ENCODE measurements around the gene RNF114.
A peak's percentile ranks its signal among the peaks of the same experiment; 100 is the strongest.
"Not testable (repeated sequence)": the region's sequence is repeated elsewhere in the genome, so short reads cannot be mapped to it uniquely, and the experiment has no call there.

RNF114 gene

GRCh38 chr20:49964964-49965780 lies 29.0 kb downstream of the RNF114 start:
- DNase-seq (ENCODE audit: low spot score): peak; percentile 48

GRCh38 chr20:49965781-49966305 lies 29.6 kb downstream of the RNF114 start:
- no peak for DNase-seq (ENCODE audit: low spot score)

DNA sequence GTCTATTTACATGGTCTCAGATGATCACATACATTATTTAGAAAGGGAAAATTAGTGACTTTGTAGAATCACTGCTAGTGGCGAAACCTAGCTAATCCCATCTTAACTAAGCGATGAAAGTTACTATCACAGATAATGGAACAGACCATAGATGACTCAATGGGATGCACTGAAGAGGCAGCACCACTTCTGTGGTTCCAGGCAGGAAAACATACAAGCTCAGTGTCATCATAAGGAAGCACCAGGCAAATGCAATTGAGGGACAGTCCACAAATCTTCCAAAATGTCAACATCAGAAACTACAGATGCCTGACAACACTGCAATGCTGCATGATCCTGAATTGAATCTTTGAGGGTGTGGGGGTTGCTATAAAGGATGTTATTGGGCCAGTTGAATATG lies 30.7 kb downstream of the RNF114 start:
- DNase-seq (ENCODE audit: low spot score): no peak

- DNase-seq (ENCODE audit: low spot score): no peak
Observed at GRCh38 chr20:49969234-49969633, 33.0 kb downstream of the RNF114 start.

- no peak for DNase-seq (ENCODE audit: low spot score)
Observed at GRCh38 chr20:49969946-49970345, 33.7 kb downstream of the RNF114 start.

DNA sequence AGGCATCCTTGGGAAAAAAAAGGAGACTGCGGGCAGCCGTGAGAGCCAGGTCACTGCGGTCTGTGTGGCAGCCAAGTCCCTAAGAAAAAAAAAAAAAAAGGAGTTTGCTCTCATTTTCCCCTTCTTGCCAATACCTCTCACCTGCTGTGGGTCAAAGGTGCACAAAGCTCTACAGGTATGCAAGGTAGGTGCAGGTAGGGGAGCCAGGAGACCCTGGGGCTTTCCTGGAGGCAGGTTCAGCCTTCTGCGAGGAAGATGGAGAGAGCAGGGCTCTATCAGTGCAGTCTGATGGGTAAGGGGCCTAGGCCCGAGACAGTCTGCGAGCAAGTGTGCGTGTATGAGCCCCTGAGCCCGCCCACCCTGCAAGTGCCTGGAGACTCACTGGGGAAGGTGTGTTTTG lies 34.3 kb downstream of the RNF114 start:
- no peak for DNase-seq (ENCODE audit: low spot score)

- peak; percentile 1 for DNase-seq (ENCODE audit: low spot score)
Observed at GRCh38 chr20:49973981-49974380, 37.8 kb downstream of the RNF114 start.

DNA sequence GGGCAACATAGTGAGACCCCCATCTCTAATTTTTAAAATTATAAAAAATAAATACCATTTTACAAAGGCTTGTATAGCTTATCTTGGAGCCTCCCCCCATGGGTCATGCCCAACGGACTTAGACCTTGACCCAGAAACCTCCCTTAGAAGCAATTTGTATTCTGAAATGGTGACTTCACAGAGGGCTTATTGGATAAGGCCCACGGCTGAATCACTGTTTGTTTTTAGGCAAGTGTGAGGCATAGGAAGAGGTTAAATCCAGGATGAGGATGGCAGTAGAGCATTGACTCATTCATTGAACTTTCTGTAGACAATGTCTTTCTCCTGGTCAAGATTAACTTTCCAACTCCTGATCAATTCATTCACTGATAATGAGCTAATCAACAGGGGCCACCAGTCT lies 40.3 kb downstream of the RNF114 start:
- DNase-seq (ENCODE audit: low spot score): no peak

DNA sequence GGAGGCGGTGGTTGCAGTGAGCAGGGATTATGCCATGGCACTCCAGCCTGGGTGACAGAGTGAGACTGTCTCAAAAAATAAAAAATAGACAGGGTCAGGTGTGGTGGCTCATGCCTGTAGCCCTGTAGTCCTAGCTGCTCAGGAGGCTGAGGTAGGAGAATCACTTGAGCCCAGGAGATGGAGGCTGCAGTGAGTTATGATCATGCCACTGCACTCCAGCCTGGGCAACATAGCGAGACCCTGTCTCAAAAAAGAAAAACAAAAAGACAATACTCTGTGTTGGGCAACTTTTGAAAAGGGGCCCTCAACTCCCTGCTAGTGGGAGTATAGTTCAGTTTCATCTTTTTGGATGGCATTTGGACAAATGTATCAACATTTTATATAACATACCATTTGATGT lies 41.5 kb downstream of the RNF114 start:
- not testable (repeated sequence) for DNase-seq (ENCODE audit: low spot score)

- DNase-seq (ENCODE audit: low spot score): peak; percentile 3
Observed at GRCh38 chr20:49978685-49979029, 42.5 kb downstream of the RNF114 start.

DNA sequence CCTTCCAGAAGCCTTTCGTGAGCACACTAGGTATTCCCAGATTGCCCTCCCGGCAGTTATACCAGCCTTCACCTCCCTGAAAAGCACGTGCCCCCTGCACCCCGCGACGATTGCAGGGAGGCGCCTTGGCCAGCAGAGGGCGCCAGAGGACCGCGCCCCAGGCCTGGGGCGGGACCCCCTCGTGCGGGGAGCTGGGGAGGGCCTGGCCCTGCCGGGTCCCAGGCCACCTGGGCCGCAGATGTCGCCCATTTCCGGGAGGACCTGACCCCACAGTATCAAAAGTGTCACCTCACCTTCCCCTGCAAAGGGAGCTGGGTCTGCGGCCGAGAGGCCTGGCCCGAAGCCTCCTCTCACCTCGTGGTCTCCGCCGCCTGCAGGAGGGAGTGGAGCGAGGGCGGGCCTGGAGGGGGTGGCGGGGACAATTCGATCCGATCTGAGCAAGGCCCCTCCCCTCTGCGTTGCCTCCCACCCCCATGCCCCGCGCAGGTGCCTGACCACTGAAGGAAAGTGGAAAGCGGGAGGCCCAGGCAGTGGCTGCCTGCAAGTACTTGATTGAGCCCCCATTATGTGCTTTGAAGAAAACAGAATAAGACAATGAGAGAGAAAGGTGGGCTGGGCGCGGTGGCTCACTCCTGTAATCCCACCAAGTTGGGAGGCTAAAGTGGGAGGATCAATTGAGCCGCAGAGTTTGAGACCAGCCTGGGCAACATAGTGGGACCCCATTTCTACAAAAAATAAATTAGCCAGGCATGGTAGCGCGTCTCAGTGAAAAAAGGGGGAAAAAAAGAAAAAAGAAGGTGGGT lies 43.0 kb downstream of the RNF114 start:
- peak; percentile 72 for DNase-seq (ENCODE audit: low spot score)

GRCh38 chr20:49980140-49981008 lies 44.2 kb downstream of the RNF114 start:
- no peak for DNase-seq (ENCODE audit: low spot score)

- DNase-seq (ENCODE audit: low spot score): no peak
Observed at GRCh38 chr20:49981218-49982071, 45.2 kb downstream of the RNF114 start.

DNA sequence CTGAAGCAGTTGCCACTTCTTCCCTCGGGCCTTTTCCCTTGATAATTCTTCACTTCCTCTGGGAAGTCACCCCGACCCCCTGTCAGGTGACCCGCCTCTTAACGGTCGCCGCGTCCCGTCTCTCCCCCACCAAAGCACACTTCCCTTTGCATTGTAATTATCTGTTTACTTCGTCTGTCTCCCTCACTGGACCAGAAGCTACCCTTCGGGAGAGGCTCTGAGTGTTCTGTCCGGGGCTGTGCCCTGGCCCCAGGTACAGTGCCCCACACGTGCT lies 45.8 kb downstream of the RNF114 start:
- no peak for DNase-seq (ENCODE audit: low spot score)

GRCh38 chr20:49982346-49983122 lies 46.3 kb downstream of the RNF114 start, which contains the start of gene SNAI1:
TSS of gene SNAI1 (plus strand) at chr20:49982980. CDS start at chr20:49983060, 80 bp downstream.
- DNase-seq (ENCODE audit: low spot score): peak; percentile 84

- DNase-seq (ENCODE audit: low spot score): peak; percentile 27
Observed at GRCh38 chr20:49983123-49983847, 47.1 kb downstream of the RNF114 start.

DNA sequence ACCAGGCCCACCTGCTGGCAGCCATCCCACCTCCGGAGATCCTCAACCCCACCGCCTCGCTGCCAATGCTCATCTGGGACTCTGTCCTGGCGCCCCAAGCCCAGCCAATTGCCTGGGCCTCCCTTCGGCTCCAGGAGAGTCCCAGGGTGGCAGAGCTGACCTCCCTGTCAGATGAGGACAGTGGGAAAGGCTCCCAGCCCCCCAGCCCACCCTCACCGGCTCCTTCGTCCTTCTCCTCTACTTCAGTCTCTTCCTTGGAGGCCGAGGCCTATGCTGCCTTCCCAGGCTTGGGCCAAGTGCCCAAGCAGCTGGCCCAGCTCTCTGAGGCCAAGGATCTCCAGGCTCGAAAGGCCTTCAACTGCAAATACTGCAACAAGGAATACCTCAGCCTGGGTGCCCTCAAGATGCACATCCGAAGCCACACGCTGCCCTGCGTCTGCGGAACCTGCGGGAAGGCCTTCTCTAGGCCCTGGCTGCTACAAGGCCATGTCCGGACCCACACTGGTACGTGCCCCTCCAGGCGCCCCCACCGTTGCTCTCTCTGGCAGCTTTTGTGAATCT lies 47.7 kb downstream of the RNF114 start:
- DNase-seq (ENCODE audit: low spot score): no peak

GRCh38 chr20:49984426-49985153 lies 48.4 kb downstream of the RNF114 start:
- no peak for DNase-seq (ENCODE audit: low spot score)

DNA sequence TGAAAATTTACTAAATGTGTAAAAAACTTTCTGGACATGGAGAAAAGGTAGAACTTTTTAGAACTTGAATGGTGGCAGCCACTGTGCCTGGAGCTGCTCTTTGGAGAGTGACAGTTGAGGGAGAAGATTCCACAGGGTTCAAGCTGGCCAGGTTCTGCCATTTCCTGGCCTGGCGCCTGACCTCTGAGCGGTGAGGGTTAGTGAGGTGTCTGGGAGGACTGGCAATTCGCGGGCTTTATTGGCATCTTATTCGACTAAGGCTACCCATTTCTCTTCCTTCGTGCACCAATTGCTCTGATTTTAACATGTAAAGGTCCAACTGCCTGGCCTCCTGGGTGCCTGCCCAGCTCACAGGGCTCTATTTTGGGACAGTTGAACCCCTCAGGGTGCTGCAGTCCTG lies 49.0 kb downstream of the RNF114 start:
- no peak for DNase-seq (ENCODE audit: low spot score)

All from hematopoietic multipotent progenitor cell treated with erythropoietin and hydrocortisone succinate and interleukin-3 and kit ligand, for 17 days (in vitro differentiated cells).